ENCODE measurements around the gene TNNI3. TPM values are rescaled to one million over a fixed set of nuclear protein-coding genes. Genes with fewer than 3 reads are reported as not detected.
A peak's percentile ranks its signal among the peaks of the same experiment; 100 is the strongest.

The TNNI3 gene
- total and polyA plus RNA-seq, 9 of the 15 experiments (the other 6 are each of a cell fraction or from before 2014, with no cell fraction given) = 4.7 to 158 (median 42.0) TPM

DNA sequence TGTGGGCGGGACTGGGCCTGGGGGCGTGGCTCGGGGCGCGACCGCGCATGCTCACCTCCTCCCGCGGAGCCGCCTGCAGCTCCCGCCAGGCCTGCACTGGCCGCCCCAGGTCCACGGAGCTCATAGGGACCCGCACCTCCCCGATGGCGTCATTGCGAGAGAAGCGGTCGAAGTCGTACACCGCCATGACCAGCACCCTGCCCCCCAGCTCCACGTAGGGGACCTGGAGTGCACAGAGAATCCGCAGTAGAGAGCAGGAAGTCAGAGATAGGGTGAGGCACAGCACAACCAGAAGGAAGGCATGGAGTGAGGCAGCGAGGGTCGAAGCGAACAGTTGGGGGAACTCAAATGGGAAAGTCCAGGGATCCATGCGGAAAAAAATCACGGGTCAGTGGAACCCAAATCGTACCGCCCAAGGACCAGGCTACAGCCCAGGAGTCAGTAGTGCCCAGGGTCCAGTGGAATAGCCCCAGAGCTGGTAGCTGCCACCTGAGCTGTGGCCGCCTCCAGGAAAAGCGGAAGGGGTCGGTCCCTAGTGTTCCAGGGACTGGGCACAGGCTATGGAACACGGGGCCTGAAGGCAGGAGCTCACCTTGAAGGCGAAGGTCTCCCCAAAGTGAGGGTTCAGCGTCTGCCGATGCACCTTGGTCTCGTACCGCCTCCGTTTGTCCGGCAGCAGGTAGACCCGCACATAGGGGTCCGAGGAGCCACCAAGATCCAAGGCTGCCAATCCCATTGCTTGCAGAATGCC is 17.8 kb upstream of the TNNI3 start (continued):
- TF ChIP-seq, protein P1, sequence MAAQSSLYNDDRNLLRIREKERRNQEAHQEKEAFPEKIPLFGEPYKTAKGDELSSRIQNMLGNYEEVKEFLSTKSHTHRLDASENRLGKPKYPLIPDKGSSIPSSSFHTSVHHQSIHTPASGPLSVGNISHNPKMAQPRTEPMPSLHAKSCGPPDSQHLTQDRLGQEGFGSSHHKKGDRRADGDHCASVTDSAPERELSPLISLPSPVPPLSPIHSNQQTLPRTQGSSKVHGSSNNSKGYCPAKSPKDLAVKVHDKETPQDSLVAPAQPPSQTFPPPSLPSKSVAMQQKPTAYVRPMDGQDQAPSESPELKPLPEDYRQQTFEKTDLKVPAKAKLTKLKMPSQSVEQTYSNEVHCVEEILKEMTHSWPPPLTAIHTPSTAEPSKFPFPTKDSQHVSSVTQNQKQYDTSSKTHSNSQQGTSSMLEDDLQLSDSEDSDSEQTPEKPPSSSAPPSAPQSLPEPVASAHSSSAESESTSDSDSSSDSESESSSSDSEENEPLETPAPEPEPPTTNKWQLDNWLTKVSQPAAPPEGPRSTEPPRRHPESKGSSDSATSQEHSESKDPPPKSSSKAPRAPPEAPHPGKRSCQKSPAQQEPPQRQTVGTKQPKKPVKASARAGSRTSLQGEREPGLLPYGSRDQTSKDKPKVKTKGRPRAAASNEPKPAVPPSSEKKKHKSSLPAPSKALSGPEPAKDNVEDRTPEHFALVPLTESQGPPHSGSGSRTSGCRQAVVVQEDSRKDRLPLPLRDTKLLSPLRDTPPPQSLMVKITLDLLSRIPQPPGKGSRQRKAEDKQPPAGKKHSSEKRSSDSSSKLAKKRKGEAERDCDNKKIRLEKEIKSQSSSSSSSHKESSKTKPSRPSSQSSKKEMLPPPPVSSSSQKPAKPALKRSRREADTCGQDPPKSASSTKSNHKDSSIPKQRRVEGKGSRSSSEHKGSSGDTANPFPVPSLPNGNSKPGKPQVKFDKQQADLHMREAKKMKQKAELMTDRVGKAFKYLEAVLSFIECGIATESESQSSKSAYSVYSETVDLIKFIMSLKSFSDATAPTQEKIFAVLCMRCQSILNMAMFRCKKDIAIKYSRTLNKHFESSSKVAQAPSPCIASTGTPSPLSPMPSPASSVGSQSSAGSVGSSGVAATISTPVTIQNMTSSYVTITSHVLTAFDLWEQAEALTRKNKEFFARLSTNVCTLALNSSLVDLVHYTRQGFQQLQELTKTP (IDR thresholded peaks at IDR 0.05; ENCODE audit: low read depth in 1 of 2, partially characterized antibody in 2 of 2) = peak in 1 of 2 experiments; percentile 24
- TF ChIP-seq, protein P2, sequence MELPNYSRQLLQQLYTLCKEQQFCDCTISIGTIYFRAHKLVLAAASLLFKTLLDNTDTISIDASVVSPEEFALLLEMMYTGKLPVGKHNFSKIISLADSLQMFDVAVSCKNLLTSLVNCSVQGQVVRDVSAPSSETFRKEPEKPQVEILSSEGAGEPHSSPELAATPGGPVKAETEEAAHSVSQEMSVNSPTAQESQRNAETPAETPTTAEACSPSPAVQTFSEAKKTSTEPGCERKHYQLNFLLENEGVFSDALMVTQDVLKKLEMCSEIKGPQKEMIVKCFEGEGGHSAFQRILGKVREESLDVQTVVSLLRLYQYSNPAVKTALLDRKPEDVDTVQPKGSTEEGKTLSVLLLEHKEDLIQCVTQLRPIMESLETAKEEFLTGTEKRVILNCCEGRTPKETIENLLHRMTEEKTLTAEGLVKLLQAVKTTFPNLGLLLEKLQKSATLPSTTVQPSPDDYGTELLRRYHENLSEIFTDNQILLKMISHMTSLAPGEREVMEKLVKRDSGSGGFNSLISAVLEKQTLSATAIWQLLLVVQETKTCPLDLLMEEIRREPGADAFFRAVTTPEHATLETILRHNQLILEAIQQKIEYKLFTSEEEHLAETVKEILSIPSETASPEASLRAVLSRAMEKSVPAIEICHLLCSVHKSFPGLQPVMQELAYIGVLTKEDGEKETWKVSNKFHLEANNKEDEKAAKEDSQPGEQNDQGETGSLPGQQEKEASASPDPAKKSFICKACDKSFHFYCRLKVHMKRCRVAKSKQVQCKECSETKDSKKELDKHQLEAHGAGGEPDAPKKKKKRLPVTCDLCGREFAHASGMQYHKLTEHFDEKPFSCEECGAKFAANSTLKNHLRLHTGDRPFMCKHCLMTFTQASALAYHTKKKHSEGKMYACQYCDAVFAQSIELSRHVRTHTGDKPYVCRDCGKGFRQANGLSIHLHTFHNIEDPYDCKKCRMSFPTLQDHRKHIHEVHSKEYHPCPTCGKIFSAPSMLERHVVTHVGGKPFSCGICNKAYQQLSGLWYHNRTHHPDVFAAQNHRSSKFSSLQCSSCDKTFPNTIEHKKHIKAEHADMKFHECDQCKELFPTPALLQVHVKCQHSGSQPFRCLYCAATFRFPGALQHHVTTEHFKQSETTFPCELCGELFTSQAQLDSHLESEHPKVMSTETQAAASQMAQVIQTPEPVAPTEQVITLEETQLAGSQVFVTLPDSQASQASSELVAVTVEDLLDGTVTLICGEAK (IDR thresholded peaks at IDR 0.05) = peak; percentile 65
- TF ChIP-seq, protein P2 (CRISPR knock-in tag; IDR thresholded peaks at IDR 0.05) = no peak
- TF ChIP-seq DMBX1 (CRISPR knock-in tag; IDR thresholded peaks at IDR 0.05; ENCODE audit: borderline replicate concordance) = 0 out of 2 replicates have a peak, but pooled peaks have one; percentile 30
- TF ChIP-seq OTX1 (CRISPR knock-in tag; IDR thresholded peaks at IDR 0.05) = 0 out of 2 replicates have a peak, but pooled peaks have one; percentile 56
- TF ChIP-seq ELF4 (CRISPR knock-in tag; IDR thresholded peaks at IDR 0.05) = peak; percentile 63; the same call in 1 of the 2 replicates
- 0 out of 2 replicates have a peak, but pooled peaks have one; percentile 27 for TF ChIP-seq MIER1 (IDR thresholded peaks at IDR 0.05; ENCODE audit: low read depth)
- peak; percentile 35; the same call in 1 of the 2 replicates for TF ChIP-seq SMARCA4 (IDR thresholded peaks at IDR 0.05)
- no peak for TF ChIP-seq TEAD4 (IDR thresholded peaks at IDR 0.05; ENCODE audit: low read length)
- no peak for TF ChIP-seq TEAD4 (CRISPR knock-in tag; IDR thresholded peaks at IDR 0.05; ENCODE audit: borderline replicate concordance)
- peak; percentile 49; the same call in 1 of the 2 replicates for TF ChIP-seq THAP12 (CRISPR knock-in tag; IDR thresholded peaks at IDR 0.05)
